Fibroblast of pulmonary artery (primary cell): ENCODE measurements around the gene LHPP.

ENCODE experiments used
- DNase-seq: peaks from one replicate; pipeline ENCODE4 v3.0.0-alpha.2; 2010; ENCODE audit warnings: low read depth
- H3K4me3 ChIP-seq: replicated peaks from 2 replicates; pipeline ENCODE4 v1.5.1; 2011; ENCODE audit warnings: low read depth, mild to moderate bottlenecking, control low read depth, low read length, moderate library complexity
- TF ChIP-seq, protein P1 (sequence below): IDR thresholded peaks from 2 replicates; pipeline ENCODE4 v1.5.1; 2011; ENCODE audit warnings: mild to moderate bottlenecking, control low read depth, low read length, inconsistent platforms; ENCODE audit errors: missing control alignments

The LHPP gene

DNA sequence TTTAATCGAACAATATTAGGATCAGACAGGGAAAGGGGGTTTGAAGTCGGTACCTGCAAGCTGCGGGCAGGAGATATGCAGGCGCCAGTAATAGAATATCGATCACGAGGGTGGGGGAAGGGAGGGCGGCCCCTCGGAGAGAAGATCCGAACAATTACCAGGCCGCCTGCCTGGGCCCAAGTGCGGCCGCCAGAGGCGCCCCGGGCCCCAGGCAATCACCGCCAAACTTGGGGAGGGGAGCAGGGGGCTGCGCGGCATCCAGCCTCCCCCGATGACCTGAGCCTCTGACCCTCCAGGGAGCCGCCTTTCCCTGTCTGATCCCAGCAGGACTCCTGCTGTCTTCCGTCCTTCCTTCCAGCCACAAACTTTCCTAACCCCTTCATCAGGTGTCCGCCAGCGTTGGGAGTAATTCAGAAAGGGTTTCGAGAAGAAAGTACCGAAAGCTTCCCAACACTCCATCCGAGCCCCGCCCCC lies 12.9 kb upstream of the LHPP start:
- DNase-seq = no peak
- no peak overlapping the region for H3K4me3 ChIP-seq
- TF ChIP-seq, protein P1, sequence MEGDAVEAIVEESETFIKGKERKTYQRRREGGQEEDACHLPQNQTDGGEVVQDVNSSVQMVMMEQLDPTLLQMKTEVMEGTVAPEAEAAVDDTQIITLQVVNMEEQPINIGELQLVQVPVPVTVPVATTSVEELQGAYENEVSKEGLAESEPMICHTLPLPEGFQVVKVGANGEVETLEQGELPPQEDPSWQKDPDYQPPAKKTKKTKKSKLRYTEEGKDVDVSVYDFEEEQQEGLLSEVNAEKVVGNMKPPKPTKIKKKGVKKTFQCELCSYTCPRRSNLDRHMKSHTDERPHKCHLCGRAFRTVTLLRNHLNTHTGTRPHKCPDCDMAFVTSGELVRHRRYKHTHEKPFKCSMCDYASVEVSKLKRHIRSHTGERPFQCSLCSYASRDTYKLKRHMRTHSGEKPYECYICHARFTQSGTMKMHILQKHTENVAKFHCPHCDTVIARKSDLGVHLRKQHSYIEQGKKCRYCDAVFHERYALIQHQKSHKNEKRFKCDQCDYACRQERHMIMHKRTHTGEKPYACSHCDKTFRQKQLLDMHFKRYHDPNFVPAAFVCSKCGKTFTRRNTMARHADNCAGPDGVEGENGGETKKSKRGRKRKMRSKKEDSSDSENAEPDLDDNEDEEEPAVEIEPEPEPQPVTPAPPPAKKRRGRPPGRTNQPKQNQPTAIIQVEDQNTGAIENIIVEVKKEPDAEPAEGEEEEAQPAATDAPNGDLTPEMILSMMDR = no peak

DNA sequence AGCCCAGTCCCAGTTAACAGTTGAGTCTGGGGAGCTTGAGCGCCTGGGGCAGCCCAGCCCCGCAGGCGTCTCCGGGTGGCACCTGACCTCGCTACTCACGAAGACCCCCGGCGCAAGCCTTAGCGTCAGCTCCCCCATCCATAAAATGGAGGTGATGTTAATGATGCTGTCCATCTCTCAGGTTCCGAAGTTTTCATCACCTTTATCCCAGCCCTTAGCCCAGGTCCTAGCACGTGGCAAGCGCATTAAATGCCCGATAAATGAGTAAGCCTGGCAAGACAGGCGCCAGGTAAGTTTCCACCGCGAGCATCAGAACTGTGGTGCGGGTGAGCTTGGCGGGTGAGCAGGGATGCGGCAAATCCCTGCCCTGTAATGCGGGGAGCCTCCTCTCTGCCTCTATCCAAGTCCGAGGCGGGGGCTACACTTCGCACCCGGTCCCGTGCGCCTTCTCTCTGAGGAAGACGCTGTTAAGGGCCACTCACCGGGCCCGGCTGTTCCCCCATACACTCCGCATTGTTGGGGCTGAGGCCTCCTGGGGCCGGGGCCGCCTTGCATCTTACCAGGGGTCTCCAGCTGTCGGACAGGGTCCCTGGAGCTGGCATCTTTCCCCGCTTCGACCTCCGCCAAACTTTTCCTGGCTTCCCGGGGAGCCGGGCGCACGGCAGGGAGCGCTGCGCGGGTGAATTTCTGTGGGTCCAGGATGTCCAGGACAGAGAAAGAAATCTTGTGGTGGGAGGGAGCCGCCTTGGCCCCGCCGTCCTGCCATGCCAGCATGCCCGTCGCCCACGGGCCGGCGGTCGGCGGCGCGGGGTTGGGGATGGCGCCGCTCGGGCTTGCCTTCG lies 12.2 kb upstream of the LHPP start:
- no peak for DNase-seq
- H3K4me3 ChIP-seq = no peak overlapping the region
- TF ChIP-seq, protein P1 = no peak

DNA sequence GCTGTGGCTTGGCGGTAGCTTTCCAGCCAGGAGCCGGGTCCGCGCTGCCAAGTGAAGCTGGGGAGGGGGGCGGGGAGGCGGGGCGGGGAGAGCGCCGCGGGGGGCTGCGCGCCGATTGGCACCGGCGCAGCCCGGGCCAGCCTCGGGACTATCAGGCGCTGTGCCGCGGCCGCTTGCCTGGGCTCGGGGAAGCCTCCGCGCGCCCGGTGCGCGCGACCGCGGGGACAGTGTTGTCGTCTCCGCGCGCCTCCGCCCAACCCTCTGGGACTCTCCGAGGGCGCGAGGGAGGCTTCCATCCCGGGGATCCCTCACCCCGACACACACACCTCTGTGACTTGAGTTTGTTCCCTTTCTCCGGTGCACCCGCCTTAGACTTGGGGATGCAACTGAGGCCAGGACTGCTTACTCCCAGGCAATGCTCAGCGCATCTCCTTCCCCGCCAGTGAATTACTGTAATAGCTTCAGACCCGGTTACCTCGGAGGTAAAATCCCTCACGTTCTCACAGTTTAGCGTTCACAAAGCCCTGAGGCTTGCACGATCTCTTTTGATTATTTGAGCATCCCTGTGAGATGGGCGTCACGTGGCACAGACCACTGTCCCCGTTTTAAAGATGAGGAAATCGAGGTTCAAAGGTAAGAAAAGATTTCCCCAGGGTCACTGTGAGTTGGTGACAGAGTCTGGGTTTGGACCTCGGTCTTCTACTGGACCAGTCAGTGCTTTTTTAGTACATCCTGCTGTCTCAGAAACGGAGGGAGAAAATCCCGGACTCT lies 11.4 kb upstream of the LHPP start, which contains the start of gene NKX1-2:
TSS of gene NKX1-2 (minus strand) at position 24 of the 771 bp plus-strand sequence. CDS start 92 bp downstream, outside the sequence.
- no peak for DNase-seq
- H3K4me3 ChIP-seq = no peak within 1 kb of the TSS
- TF ChIP-seq, protein P1 = no peak

DNA sequence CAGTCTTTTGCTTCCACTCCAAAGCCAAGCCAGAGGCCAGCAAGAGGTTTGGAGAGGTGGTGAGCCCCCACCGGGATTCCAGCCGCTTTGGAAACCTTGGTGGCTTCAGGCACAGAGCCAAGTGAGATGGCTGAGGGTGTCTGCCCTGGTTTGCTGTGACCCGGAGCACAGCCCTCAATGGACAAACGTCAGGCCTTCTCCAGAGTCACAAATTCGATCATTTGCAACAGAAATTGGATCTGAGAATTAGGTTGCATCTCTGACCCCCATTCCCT lies 10.9 kb upstream of the LHPP start:
- no peak for DNase-seq
- TF ChIP-seq, protein P1 = no peak
- H3K4me3 ChIP-seq = no peak overlapping the region

DNA sequence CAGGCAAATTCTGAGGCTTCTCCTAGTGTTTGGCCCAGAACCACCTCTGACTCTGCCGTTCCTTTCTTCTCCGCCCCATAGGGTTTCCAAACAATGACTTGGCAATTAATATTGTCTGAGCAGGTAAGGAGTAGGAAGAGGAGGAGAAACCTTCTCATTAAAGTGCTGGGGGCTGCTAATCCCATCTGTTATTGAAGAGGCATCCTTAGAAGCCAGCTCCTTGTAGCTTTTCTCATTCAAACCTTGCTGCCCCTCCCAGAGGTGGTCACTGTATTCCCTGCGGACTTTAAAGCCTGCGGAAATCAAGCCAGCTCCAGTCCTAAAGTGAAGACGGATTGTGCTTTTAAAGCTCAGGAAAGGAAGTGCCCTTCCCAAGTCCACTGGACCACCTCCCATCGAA lies 10.3 kb upstream of the LHPP start:
- no peak for DNase-seq
- TF ChIP-seq, protein P1 = no peak
- H3K4me3 ChIP-seq = no peak overlapping the region

DNA sequence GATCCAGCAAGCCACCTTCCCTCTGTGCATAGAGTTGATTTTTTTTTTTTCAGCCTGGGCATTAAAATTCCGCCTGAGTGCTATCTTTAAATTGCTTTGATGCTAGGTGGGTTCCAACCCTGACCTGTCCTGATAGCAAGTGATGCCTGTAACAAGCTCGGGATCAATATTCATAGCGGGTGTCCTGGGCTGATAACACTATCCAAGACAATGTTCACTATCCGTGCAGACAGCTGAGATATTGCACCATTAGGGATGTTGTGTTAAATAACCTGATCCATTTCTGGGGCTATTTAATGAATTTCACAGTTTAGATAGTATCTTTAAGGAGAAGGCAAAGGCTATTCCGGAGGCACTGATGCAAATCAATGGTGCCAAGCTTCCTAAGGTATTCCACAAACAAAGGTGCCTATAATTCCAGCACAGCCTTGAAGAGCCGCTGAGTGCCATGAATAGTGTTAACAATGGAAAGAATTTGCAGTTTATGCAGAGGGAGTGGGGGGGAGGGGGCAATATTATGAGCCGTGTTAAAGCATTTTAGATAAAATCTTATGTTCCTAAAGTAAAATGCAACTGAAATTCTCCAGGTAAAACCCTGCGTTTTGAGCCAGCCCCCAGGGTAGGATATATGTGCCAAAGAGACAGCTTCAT lies 7.5 kb upstream of the LHPP start:
- no peak overlapping the region for H3K4me3 ChIP-seq
- TF ChIP-seq, protein P1 = no peak
- DNase-seq = no peak
